Cardiac muscle cell (in vitro differentiated cells and primary cell): Measurements from ENCODE around the gene POT1. TPM values are rescaled to one million over a fixed set of nuclear protein-coding genes. Genes with fewer than 3 reads are reported as not detected.

ENCODE experiments used
- DNase-seq, 2 donors: peaks; one replicate each; pipeline versions ENCODE4 v3.0.0 to v3.0.0-alpha.2; 2010 to 2017; ENCODE audit warnings: low read depth in 1 of 2, low spot score in 1 of 2
- H3K27ac ChIP-seq: fragments of 200-600 bp; sonication (generic); 2 replicates; pipeline ENCODE4 v1.5.1; 2016
- H3K27me3 ChIP-seq: fragments of 200-600 bp; sonication (generic); 2 replicates; pipeline ENCODE4 v1.6.0; 2016; ENCODE audit warnings: control low read depth
- H3K36me3 ChIP-seq: fragments of 200-600 bp; sonication (generic); 2 replicates; pipeline ENCODE4 v1.5.1; 2016; ENCODE audit warnings: control low read depth
- H3K4me1 ChIP-seq: fragments of 200-600 bp; sonication (generic); 2 replicates; pipeline ENCODE4 v1.8.1; 2017; ENCODE audit warnings: low read depth, mild to moderate bottlenecking, mixed run types
- H3K4me3 ChIP-seq: fragments of 200-600 bp; sonication (generic); 2 replicates; pipeline ENCODE4 v1.5.1; 2016; ENCODE audit warnings: mild to moderate bottlenecking
- H3K9me3 ChIP-seq: fragments of 200-600 bp; sonication (generic); 2 replicates; pipeline ENCODE4 v1.5.1; 2017; ENCODE audit warnings: low read depth, mild to moderate bottlenecking, control low read depth
- polyA plus RNA-seq: library from polyadenylated mRNA; unstranded; fragments of >200 nt; fragmentation: Nextera tagmentation; extraction: Ambion mirVana; gene quantifications from 2 replicates; pipeline ENCODE4 v1.2.1, GENCODE V29; 2016
- total RNA-seq: library from RNA; depleted of rRNA; stranded (reverse); fragments of >200 nt; gene quantifications from 2 replicates; pipeline ENCODE4 v1.2.3, GENCODE V29; 2016
- TF ChIP-seq, protein P1 (sequence below): IDR thresholded peaks from 2 replicates; pipeline ENCODE4 v1.5.1; 2012; ENCODE audit warnings: low read depth, mild to moderate bottlenecking, low read length

Gene POT1
- total and polyA plus RNA-seq, 2 experiments from 2014 or later: 10.0 to 20.4 TPM

- TF ChIP-seq, protein P1, sequence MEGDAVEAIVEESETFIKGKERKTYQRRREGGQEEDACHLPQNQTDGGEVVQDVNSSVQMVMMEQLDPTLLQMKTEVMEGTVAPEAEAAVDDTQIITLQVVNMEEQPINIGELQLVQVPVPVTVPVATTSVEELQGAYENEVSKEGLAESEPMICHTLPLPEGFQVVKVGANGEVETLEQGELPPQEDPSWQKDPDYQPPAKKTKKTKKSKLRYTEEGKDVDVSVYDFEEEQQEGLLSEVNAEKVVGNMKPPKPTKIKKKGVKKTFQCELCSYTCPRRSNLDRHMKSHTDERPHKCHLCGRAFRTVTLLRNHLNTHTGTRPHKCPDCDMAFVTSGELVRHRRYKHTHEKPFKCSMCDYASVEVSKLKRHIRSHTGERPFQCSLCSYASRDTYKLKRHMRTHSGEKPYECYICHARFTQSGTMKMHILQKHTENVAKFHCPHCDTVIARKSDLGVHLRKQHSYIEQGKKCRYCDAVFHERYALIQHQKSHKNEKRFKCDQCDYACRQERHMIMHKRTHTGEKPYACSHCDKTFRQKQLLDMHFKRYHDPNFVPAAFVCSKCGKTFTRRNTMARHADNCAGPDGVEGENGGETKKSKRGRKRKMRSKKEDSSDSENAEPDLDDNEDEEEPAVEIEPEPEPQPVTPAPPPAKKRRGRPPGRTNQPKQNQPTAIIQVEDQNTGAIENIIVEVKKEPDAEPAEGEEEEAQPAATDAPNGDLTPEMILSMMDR: no peak
- H3K9me3 ChIP-seq: no peaks in the 10 kb centered on the region
- DNase-seq: no peak
- H3K4me1 ChIP-seq: no peaks in the 10 kb centered on the region
- H3K27ac ChIP-seq: no peak overlapping the region
- no peaks in the 10 kb centered on the region for H3K27me3 ChIP-seq
- peaks cover 3% of the 10 kb centered on the region for H3K36me3 ChIP-seq
- H3K4me3 ChIP-seq: no peak overlapping the region
These were observed 9.8 kb downstream of the POT1 start for GRCh38 chr7:124919841-124920240.

DNA sequence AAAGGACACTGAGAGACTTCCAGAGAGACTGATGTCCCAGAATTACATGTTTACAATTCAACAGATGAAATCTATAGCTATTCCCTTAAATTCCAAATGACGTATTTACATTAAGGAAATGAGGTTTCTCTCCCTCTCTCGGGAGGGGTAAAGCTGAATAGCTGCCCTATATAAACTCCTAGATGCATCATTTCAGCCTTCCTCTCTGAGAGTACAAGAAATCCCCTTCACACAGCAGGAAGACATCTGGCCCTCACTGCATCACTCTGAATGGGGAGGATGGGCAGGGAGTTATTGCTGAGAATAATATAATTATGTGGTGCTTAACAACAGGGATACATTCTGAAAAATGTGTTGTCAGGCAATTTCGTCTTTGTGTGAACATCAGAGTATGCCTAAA, 11.0 kb downstream of the POT1 start:
- Histone ChIP-seq H3K36me3 (peaks cover 3% of the 10 kb centered on the region), H3K4me1 (no peaks in the 10 kb centered on the region), H3K27me3 (no peaks in the 10 kb centered on the region), H3K9me3 (no peaks in the 10 kb centered on the region), H3K27ac (no peak overlapping the region), H3K4me3 (no peak overlapping the region)
- TF ChIP-seq, protein P1: no peak
- DNase-seq: no peak

GRCh38 chr7:124915242-124915641, 14.4 kb downstream of the POT1 start:
- H3K27ac ChIP-seq: no peak overlapping the region
- H3K36me3 ChIP-seq: peaks cover 3% of the 10 kb centered on the region
- TF ChIP-seq, protein P1: no peak
- H3K4me1 ChIP-seq: no peaks in the 10 kb centered on the region
- H3K27me3 ChIP-seq: no peaks in the 10 kb centered on the region
- H3K9me3 ChIP-seq: no peaks in the 10 kb centered on the region
- H3K4me3 ChIP-seq: no peak overlapping the region
- no peak for DNase-seq

GRCh38 chr7:124914298-124914697, 15.3 kb downstream of the POT1 start:
- TF ChIP-seq, protein P1: no peak
- no peaks in the 10 kb centered on the region for H3K9me3 ChIP-seq
- H3K4me1 ChIP-seq: no peaks in the 10 kb centered on the region
- DNase-seq: no peak
- H3K4me3 ChIP-seq: no peak overlapping the region
- H3K36me3 ChIP-seq: peaks cover 3% of the 10 kb centered on the region
- H3K27ac ChIP-seq: no peak overlapping the region
- no peaks in the 10 kb centered on the region for H3K27me3 ChIP-seq

GRCh38 chr7:124912972-124913371, 16.7 kb downstream of the POT1 start:
- Histone ChIP-seq H3K4me3 (no peak overlapping the region), H3K4me1 (no peaks in the 10 kb centered on the region), H3K27me3 (no peaks in the 10 kb centered on the region), H3K27ac (no peak overlapping the region), H3K9me3 (no peaks in the 10 kb centered on the region), H3K36me3 (peaks cover 3% of the 10 kb centered on the region)
- TF ChIP-seq, protein P1: no peak
- DNase-seq: no peak

- TF ChIP-seq, protein P1: no peak
- no peak for DNase-seq
- no peak overlapping the region for H3K4me3 ChIP-seq
- H3K9me3 ChIP-seq: no peaks in the 10 kb centered on the region
- no peaks in the 10 kb centered on the region for H3K27me3 ChIP-seq
- H3K27ac ChIP-seq: no peak overlapping the region
- H3K4me1 ChIP-seq: no peaks in the 10 kb centered on the region
- no peaks in the 10 kb centered on the region for H3K36me3 ChIP-seq
These were observed 19.8 kb downstream of the POT1 start for GRCh38 chr7:124909808-124910207.
